B cell (primary cell): Measurements from ENCODE around the gene APLN. TPM values are rescaled to one million over a fixed set of nuclear protein-coding genes. Genes with fewer than 3 reads are reported as not detected.

Source experiments
- ATAC-seq: fragments of 200-7000 bp; cut with Tn5 transposase; one replicate; pipeline ENCODE4 v1.10.0; 2021; ENCODE audit warnings: low read depth, mild to moderate bottlenecking, moderate number of reproducible peaks, moderate library complexity
- CTCF ChIA-PET: fragments of 350-600 bp; sonication (Branson Sonifier 250); formaldehyde crosslinking; loops from one replicate; lab custom pipeline; 2021; ENCODE audit warnings: antibody characterized with exemption, inconsistent platforms; lab: Charles Lee
- POLR2A ChIA-PET: fragments of 350-600 bp; sonication (Branson Sonifier 250); formaldehyde crosslinking; loops from one replicate; lab custom pipeline; 2021; ENCODE audit warnings: antibody characterized with exemption; lab: Charles Lee
- DNase-seq: peaks from one replicate; pipeline ENCODE4 v3.0.0; 2013
- H2AFZ ChIP-seq: 2 replicates; pipeline ENCODE4 v1.6.1; 2012; ENCODE audit warnings: mild to moderate bottlenecking, low read depth, low read length; ENCODE audit not compliant: insufficient read depth, poor library complexity, severe bottlenecking
- H3K27ac ChIP-seq, 2 donors: 1 replicate in 1 of 2; 2 replicates in 1 of 2; pipeline ENCODE4 v1.5.1; 2012 to 2013; ENCODE audit warnings: low read length in 2 of 2, mild to moderate bottlenecking in 2 of 2, moderate library complexity in 1 of 2
- H3K27me3 ChIP-seq, 4 experiments: fragments of 200-600 bp in 1 of 4; sonication (generic) in 1 of 4; replicated peaks in 1 of 4; 1 replicate in 2 of 4; 2 replicates in 2 of 4; pipeline versions ENCODE4 v1.6.1 to v1.7.0; 2013 to 2016; ENCODE audit warnings: low read length in 3 of 4, mild to moderate bottlenecking in 2 of 4, mixed read lengths in 1 of 4, moderate library complexity in 1 of 4; ENCODE audit not compliant: insufficient read depth in 4 of 4, control insufficient read depth in 3 of 4; ENCODE audit errors: control extremely low read depth in 1 of 4
- H3K36me3 ChIP-seq, 2 experiments: replicated peaks in 1 of 2; 1 replicate in 1 of 2; 2 replicates in 1 of 2; pipeline versions ENCODE4 v1.6.1 to v1.7.1; 2013; ENCODE audit warnings: low read length in 1 of 2; ENCODE audit not compliant: insufficient read depth in 2 of 2, control insufficient read depth in 1 of 2; ENCODE audit errors: control extremely low read depth in 1 of 2, extremely low read depth in 1 of 2
- H3K4me1 ChIP-seq, 2 donors: fragments of 200-600 bp in 1 of 2; sonication (generic) in 1 of 2; 1 replicate in 1 of 2; 2 replicates in 1 of 2; pipeline versions ENCODE4 v1.5.1 to v1.6.1; 2013 to 2017; ENCODE audit warnings: low read length in 2 of 2; ENCODE audit not compliant: control insufficient read depth in 2 of 2, insufficient read depth in 2 of 2
- H3K4me2 ChIP-seq: replicated peaks from 2 replicates; pipeline ENCODE3; 2012; ENCODE audit warnings: mild to moderate bottlenecking, low read depth, low read length; ENCODE audit not compliant: poor library complexity, severe bottlenecking
- H3K4me3 ChIP-seq, 5 experiments: fragments of 200-600 bp in 1 of 5; sonication (generic) in 1 of 5; 1 replicate in 3 of 5; 2 replicates in 2 of 5; pipeline versions ENCODE4 v1.5.1 to v1.7.0; 2011 to 2016; ENCODE audit warnings: low read length in 4 of 5, mild to moderate bottlenecking in 4 of 5, low read depth in 2 of 5, control low read depth in 1 of 5, moderate library complexity in 1 of 5; ENCODE audit not compliant: insufficient read depth in 1 of 5; ENCODE audit errors: control extremely low read depth in 1 of 5, extremely low read depth in 1 of 5
- H3K79me2 ChIP-seq: fragments of 200-600 bp; sonication (generic); one replicate; pipeline ENCODE4 v1.6.0; 2016; ENCODE audit warnings: low read length; ENCODE audit not compliant: control insufficient read depth, insufficient read depth
- H3K9ac ChIP-seq: fragments of 200-600 bp; sonication (generic); 2 replicates; pipeline ENCODE4 v1.6.1; 2017; ENCODE audit warnings: mild to moderate bottlenecking, low read length, moderate library complexity
- H3K9me3 ChIP-seq, 3 donors: one replicate each; pipeline versions ENCODE4 v1.6.1 to v1.7.1; 2013; ENCODE audit warnings: low read length in 2 of 3; ENCODE audit not compliant: control insufficient read depth in 2 of 3, insufficient read depth in 1 of 3; ENCODE audit errors: control extremely low read depth in 1 of 3
- H4K20me1 ChIP-seq: 2 replicates; pipeline ENCODE4 v1.6.0; 2012; ENCODE audit warnings: mild to moderate bottlenecking, low read length; ENCODE audit not compliant: insufficient read depth, control insufficient read depth, poor library complexity, severe bottlenecking
- H3K27ac Mint-ChIP-seq: one replicate; pipeline ENCODE4 v1.8.0; 2021; ENCODE audit warnings: mixed read lengths
- H3K27me3 Mint-ChIP-seq: one replicate; pipeline ENCODE4 v1.8.0; 2021; ENCODE audit warnings: mixed read lengths
- H3K4me1 Mint-ChIP-seq: one replicate; pipeline ENCODE4 v1.8.0; 2021; ENCODE audit warnings: mixed read lengths
- H3K4me3 Mint-ChIP-seq: one replicate; pipeline ENCODE4 v1.8.0; 2021; ENCODE audit warnings: mixed read lengths
- H3K9me3 Mint-ChIP-seq: one replicate; pipeline ENCODE4 v1.8.0; 2022; ENCODE audit warnings: mixed read lengths; ENCODE audit not compliant: insufficient read depth
- EZH2 ChIP-seq: IDR thresholded peaks from 2 replicates; pipeline ENCODE4 v1.6.1; 2012; ENCODE audit warnings: borderline replicate concordance, low read depth, mild to moderate bottlenecking, moderate library complexity, low read length; ENCODE audit not compliant: insufficient read depth, poor library complexity, severe bottlenecking
- WGBS: methylation state at CpG from one replicate; pipeline ENCODE4 v1.1.5; 2013; ENCODE audit warnings: missing lambda C conversion rate; ENCODE audit not compliant: insufficient coverage; 5-methylcytosine and 5-hydroxymethylcytosine counted together
- intact Hi-C: fragments of 100-400 bp; cut with micrococcal nuclease; formaldehyde crosslinking; loops from one replicate; pipeline ENCODE4 v1.10.0; 2022
- polyA plus RNA-seq: library from polyadenylated mRNA; depleted of rRNA; stranded (reverse); fragments of >200 nt; gene quantifications from 2 replicates; pipeline ENCODE4 v1.2.3, GENCODE V29; 2012
- total RNA-seq, 2 donors: library from RNA; stranded (reverse); fragments of 120-200 nt in 1 of 2; gene quantifications; 1 replicate in 1 of 2; 2 replicates in 1 of 2; pipeline versions ENCODE4 v1.2.3 to v1.2.4, GENCODE V29; 2013 to 2022
- TF ChIP-seq, protein P1 (sequence below): fragments of 200-600 bp; IDR thresholded peaks from one replicate; pipeline ENCODE4 v1.8.0; 2022; ENCODE audit warnings: antibody characterized with exemption, mild to moderate bottlenecking

Gene APLN
- total and polyA plus RNA-seq, 2 donors (not counting 1 experiment from before 2014, with no cell fraction given), result not detected

DNA sequence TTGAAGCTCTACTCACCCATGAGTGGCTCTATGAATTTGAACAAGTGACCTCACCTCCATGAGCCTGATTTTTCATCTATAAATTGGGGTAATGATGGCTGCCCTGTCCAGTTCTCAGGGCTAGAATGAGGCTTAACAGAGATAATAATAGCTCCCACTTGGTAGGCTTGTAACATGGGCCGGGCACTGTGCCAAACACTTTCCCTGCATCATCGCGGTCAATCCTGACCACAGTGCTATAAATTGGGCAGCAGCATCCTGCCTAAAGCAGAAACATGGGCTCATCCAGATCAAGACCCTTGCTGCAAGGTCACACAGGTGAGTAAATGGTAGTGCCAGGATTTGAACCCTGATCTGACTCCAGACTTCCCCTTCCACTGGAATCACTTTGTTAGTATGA is 12.8 kb downstream of the APLN start:
- Mint-ChIP-seq H3K4me1 (peaks cover 2% of the 10 kb centered on the region), H3K27ac (no peak overlapping the region), H3K27me3 (no peaks in the 10 kb centered on the region), H3K4me3 (no peak overlapping the region), H3K9me3 (no peaks in the 10 kb centered on the region)
- Histone ChIP-seq H2AFZ (no peak overlapping the region), H3K79me2 (no peaks in the 10 kb centered on the region), H3K9me3 (peaks cover 0 to 5% (median 0%) of the 10 kb centered on the region in 3 donors), H3K36me3 (no peaks in the 10 kb centered on the region), H3K27ac (no peak overlapping the region), H3K4me1 (peaks cover 0 to 5% of the 10 kb centered on the region in 2 donors), H3K4me3 (no peak overlapping the region), H4K20me1 (no peaks in the 10 kb centered on the region), H3K9ac (no peak overlapping the region), H3K4me2 (no peak overlapping the region), H3K27me3 (no peaks in the 10 kb centered on the region)
- WGBS, result 62% methylated on average over 3 of the region's 3 CpGs
- CTCF ChIA-PET, result interaction anchor here (7.5 kb wide), 1 partner anchor 183 kb away, joined by 73 read pairs; no protein-coding TSS in a partner anchor
- TF ChIP-seq, protein P1, sequence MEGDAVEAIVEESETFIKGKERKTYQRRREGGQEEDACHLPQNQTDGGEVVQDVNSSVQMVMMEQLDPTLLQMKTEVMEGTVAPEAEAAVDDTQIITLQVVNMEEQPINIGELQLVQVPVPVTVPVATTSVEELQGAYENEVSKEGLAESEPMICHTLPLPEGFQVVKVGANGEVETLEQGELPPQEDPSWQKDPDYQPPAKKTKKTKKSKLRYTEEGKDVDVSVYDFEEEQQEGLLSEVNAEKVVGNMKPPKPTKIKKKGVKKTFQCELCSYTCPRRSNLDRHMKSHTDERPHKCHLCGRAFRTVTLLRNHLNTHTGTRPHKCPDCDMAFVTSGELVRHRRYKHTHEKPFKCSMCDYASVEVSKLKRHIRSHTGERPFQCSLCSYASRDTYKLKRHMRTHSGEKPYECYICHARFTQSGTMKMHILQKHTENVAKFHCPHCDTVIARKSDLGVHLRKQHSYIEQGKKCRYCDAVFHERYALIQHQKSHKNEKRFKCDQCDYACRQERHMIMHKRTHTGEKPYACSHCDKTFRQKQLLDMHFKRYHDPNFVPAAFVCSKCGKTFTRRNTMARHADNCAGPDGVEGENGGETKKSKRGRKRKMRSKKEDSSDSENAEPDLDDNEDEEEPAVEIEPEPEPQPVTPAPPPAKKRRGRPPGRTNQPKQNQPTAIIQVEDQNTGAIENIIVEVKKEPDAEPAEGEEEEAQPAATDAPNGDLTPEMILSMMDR, result no peak
- no peak for TF ChIP-seq EZH2
- DNase-seq (no peak), ATAC-seq (no peak)
- POLR2A ChIA-PET, result no interaction called here
- intact Hi-C loops, result no loop called here

DNA sequence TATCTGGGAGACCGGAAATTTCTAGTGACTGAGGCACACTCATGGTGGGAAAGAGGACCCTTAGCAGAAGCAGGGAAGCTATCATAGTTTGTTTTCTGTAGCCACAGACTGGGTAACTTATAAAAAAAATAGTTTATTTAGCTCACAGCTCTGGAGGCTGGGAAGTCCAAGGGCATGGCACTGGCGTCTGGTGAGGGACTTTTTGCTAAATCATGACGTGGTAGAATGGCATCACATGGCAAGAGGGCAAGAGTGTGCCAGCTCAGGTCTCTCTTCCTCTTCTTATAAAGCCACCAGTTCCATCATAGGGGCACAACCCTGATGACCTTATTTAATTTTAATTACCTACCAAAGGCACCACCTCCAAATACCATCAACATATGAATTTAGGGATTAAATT is 13.3 kb downstream of the APLN start:
- Mint-ChIP-seq H3K9me3 (no peaks in the 10 kb centered on the region), H3K4me3 (no peak overlapping the region), H3K4me1 (peaks cover 2% of the 10 kb centered on the region), H3K27me3 (no peaks in the 10 kb centered on the region), H3K27ac (no peak overlapping the region)
- Histone ChIP-seq H3K9me3 (peaks cover 0 to 5% (median 0%) of the 10 kb centered on the region in 3 donors), H3K4me3 (no peak overlapping the region), H3K36me3 (no peaks in the 10 kb centered on the region), H4K20me1 (no peaks in the 10 kb centered on the region), H3K27ac (no peak overlapping the region), H3K9ac (no peak overlapping the region), H2AFZ (no peak overlapping the region), H3K79me2 (no peaks in the 10 kb centered on the region), H3K4me1 (peaks cover 0 to 5% of the 10 kb centered on the region in 2 donors), H3K27me3 (no peaks in the 10 kb centered on the region), H3K4me2 (no peak overlapping the region)
- DNase-seq (no peak), ATAC-seq (no peak)
- ChIA-PET CTCF (interaction anchor here (7.5 kb wide), 1 partner anchor 184 kb away, joined by 73 read pairs; no protein-coding TSS in a partner anchor), POLR2A (no interaction called here)
- intact Hi-C loops, result no loop called here
- TF ChIP-seq, protein P1, result no peak
- TF ChIP-seq EZH2, result no peak
- WGBS, result 100% methylated on average over 1 of the region's 3 CpGs
